HL-60/S4 (cell line): ENCODE data around the gene AP5B1.

Experiments used
- in situ Hi-C: fragments of 300-500 bp; cut with MboI; formaldehyde crosslinking; loops from 2 replicates; pipeline ENCODE4 v1.14.3; 2022; ENCODE audit warnings: low sequenced_read_pairs

AP5B1 gene

GRCh38 chr11:65780770-65781151, at the start of gene AP5B1:
AP5B1 (minus strand) TSS chr11:65780976; CDS start chr11:65780591, 385 bp downstream.
- in situ Hi-C loops: no loop called here

- in situ Hi-C loops: no loop called here
Measured at GRCh38 chr11:65829459-65829858, 48.7 kb upstream of the AP5B1 start.

GRCh38 chr11:65826984-65827735, 46.4 kb upstream of the AP5B1 start:
- in situ Hi-C loops: no loop called here

GRCh38 chr11:65822776-65823528, 42.2 kb upstream of the AP5B1 start:
- in situ Hi-C loops: no loop called here

- in situ Hi-C loops: no loop called here
Measured at GRCh38 chr11:65821107-65821506, 40.3 kb upstream of the AP5B1 start.

- in situ Hi-C loops: no loop called here
Measured at GRCh38 chr11:65817835-65818680, 37.3 kb upstream of the AP5B1 start.

GRCh38 chr11:65817312-65817834, 36.6 kb upstream of the AP5B1 start:
- in situ Hi-C loops: no loop called here

- in situ Hi-C loops: no loop called here
Measured at GRCh38 chr11:65816696-65817095, 35.9 kb upstream of the AP5B1 start.

GRCh38 chr11:65814986-65815565, 34.3 kb upstream of the AP5B1 start:
- in situ Hi-C loops: no loop called here

- in situ Hi-C loops: no loop called here
Measured at GRCh38 chr11:65814131-65814985, 33.6 kb upstream of the AP5B1 start.

GRCh38 chr11:65811764-65812475, 31.1 kb upstream of the AP5B1 start:
- in situ Hi-C loops: no loop called here

- in situ Hi-C loops: no loop called here
Measured at GRCh38 chr11:65810046-65810868, 29.5 kb upstream of the AP5B1 start.

GRCh38 chr11:65809496-65809895, 28.7 kb upstream of the AP5B1 start:
- in situ Hi-C loops: no loop called here

- in situ Hi-C loops: no loop called here
Measured at GRCh38 chr11:65808744-65809341, 28.1 kb upstream of the AP5B1 start.

- in situ Hi-C loops: no loop called here
Measured at GRCh38 chr11:65806979-65807378, 26.2 kb upstream of the AP5B1 start.

GRCh38 chr11:65803797-65804492, 23.2 kb upstream of the AP5B1 start:
- in situ Hi-C loops: no loop called here

- in situ Hi-C loops: no loop called here
Measured at GRCh38 chr11:65802841-65803240, 22.1 kb upstream of the AP5B1 start.
